ENCODE measurements around the gene CNTNAP5.

DNA sequence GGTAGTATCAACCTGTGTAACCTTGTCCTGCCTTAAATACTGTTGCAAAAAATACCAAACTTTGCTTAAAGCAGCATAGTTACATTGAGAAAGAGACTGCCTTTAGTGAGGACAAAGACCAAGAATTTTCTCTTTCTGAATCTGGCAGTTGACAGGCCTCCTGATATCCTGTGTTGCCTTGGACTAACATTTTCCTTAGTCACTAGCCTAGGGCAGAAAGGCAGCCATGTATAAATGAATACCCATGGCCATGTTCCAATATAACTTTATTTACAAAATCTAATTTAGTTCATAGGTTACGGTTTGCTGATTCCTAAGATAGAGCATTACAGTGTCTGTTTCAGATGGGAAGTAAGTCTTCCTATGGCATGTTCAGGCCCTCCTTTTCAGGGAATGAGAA lies 895.4 kb downstream of the CNTNAP5 start:
- TF ChIP-seq, protein P1, sequence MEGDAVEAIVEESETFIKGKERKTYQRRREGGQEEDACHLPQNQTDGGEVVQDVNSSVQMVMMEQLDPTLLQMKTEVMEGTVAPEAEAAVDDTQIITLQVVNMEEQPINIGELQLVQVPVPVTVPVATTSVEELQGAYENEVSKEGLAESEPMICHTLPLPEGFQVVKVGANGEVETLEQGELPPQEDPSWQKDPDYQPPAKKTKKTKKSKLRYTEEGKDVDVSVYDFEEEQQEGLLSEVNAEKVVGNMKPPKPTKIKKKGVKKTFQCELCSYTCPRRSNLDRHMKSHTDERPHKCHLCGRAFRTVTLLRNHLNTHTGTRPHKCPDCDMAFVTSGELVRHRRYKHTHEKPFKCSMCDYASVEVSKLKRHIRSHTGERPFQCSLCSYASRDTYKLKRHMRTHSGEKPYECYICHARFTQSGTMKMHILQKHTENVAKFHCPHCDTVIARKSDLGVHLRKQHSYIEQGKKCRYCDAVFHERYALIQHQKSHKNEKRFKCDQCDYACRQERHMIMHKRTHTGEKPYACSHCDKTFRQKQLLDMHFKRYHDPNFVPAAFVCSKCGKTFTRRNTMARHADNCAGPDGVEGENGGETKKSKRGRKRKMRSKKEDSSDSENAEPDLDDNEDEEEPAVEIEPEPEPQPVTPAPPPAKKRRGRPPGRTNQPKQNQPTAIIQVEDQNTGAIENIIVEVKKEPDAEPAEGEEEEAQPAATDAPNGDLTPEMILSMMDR (IDR thresholded peaks at IDR 0.05): no peak
- TF ChIP-seq POLR2A (IDR thresholded peaks at IDR 0.05): no peak
